NCI-H1105 (cell line): ENCODE results near the gene ELFN2.

ENCODE experiments used
- DNase-seq: peaks from one replicate; lab custom pipeline; 2025; lab: John Stamatoyannopoulos, UW

Gene ELFN2

GRCh38 chr22:37384691-37385090 lies 42.6 kb downstream of the ELFN2 start:
- no peak for DNase-seq

GRCh38 chr22:37383341-37383740 lies 43.9 kb downstream of the ELFN2 start:
- no peak for DNase-seq

GRCh38 chr22:37381489-37381888 lies 45.8 kb downstream of the ELFN2 start:
- no peak for DNase-seq

GRCh38 chr22:37379722-37380121 lies 47.6 kb downstream of the ELFN2 start:
- no peak for DNase-seq

- no peak for DNase-seq
These were observed 48.2 kb downstream of the ELFN2 start for GRCh38 chr22:37379085-37379484.

- no peak for DNase-seq
These were observed 48.6 kb downstream of the ELFN2 start for GRCh38 chr22:37378642-37379058.

GRCh38 chr22:37377927-37378326 lies 49.4 kb downstream of the ELFN2 start:
- no peak for DNase-seq

- no peak for DNase-seq
These were observed 50.1 kb downstream of the ELFN2 start for GRCh38 chr22:37377138-37377537.

- DNase-seq, result no peak
These were observed 50.6 kb downstream of the ELFN2 start for GRCh38 chr22:37376643-37377042.

GRCh38 chr22:37375801-37376200 lies 51.5 kb downstream of the ELFN2 start:
- no peak for DNase-seq

- DNase-seq, result no peak
These were observed 52.7 kb downstream of the ELFN2 start for GRCh38 chr22:37374571-37374970.

- no peak for DNase-seq
These were observed 53.8 kb downstream of the ELFN2 start for GRCh38 chr22:37373451-37373850.

GRCh38 chr22:37371911-37372310 lies 55.4 kb downstream of the ELFN2 start:
- DNase-seq, result no peak

GRCh38 chr22:37371491-37371890 lies 55.8 kb downstream of the ELFN2 start:
- no peak for DNase-seq

GRCh38 chr22:37370306-37370979 lies 56.8 kb downstream of the ELFN2 start:
- DNase-seq, result no peak

- DNase-seq, result no peak
These were observed 57.8 kb downstream of the ELFN2 start for GRCh38 chr22:37369483-37369882.

GRCh38 chr22:37368058-37368457 lies 59.2 kb downstream of the ELFN2 start:
- DNase-seq, result no peak

- no peak for DNase-seq
These were observed 60.7 kb downstream of the ELFN2 start for GRCh38 chr22:37366601-37367000.

GRCh38 chr22:37365950-37366349 lies 61.3 kb downstream of the ELFN2 start:
- no peak for DNase-seq

- DNase-seq, result no peak
These were observed 63.9 kb downstream of the ELFN2 start for GRCh38 chr22:37363261-37363992.

- no peak for DNase-seq
These were observed 64.7 kb downstream of the ELFN2 start for GRCh38 chr22:37362621-37363020.

- no peak for DNase-seq
These were observed 68.4 kb downstream of the ELFN2 start for GRCh38 chr22:37358917-37359316.

- DNase-seq, result no peak
These were observed 68.9 kb downstream of the ELFN2 start for GRCh38 chr22:37358386-37358785.
